ENCODE results near the gene RPS4Y1. TPM values are rescaled to one million over a fixed set of nuclear protein-coding genes. Genes with fewer than 3 reads are reported as not detected.
"Not testable (repeated sequence)": the region's sequence is repeated elsewhere in the genome, so short reads cannot be mapped to it uniquely, and the experiment has no call there.

The RPS4Y1 gene
- polyA plus RNA-seq (ENCODE audit: insufficient read depth in 1 of 5, insufficient read length in 5 of 5, low replicate concordance in 1 of 5), result 100 to 1,000 TPM in 2 of 5 donors, 10 to 100 TPM in 1, 1 to 10 TPM in 2; 1.9 to 747 (median 26.4) TPM
- long read RNA-seq, donor 1, transcript RPS4Y1-201 (7 exons, 1,305 nt), result major isoform, 356 of 701 reads
- long read RNA-seq, donor 1, transcript RPS4Y1-203 (3 exons, 998 nt), result minor isoform, 67 of 701 reads
- long read RNA-seq, donor 1, partial matches to known transcripts, result 270 of 701 reads
- long read RNA-seq, donor 1, other reads (novel, unspliced or antisense), result 7 of 701 reads
- long read RNA-seq, donor 2, transcript RPS4Y1-201 (7 exons, 1,305 nt), result major isoform, 227 of 370 reads
- long read RNA-seq, donor 2, transcript RPS4Y1-203 (3 exons, 998 nt), result minor isoform, 16 of 370 reads
- long read RNA-seq, donor 2, partial matches to known transcripts, result 127 of 370 reads
- long read RNA-seq, donor 2, other reads (novel, unspliced or antisense), result 0 of 370 reads
- long read RNA-seq, donor 3, result 0 reads
- long read RNA-seq, donor 4, partial matches to known transcripts, result 0 of 1 reads
- long read RNA-seq, donor 4, other reads (novel, unspliced or antisense), result 0 of 1 reads
- long read RNA-seq, donor 5, transcript RPS4Y1-203 (3 exons, 998 nt), result minor isoform, 31 of 792 reads
- long read RNA-seq, donor 5, transcript RPS4Y1-201 (7 exons, 1,305 nt), result major isoform, 471 of 792 reads
- long read RNA-seq, donor 5, partial matches to known transcripts, result 277 of 792 reads
- long read RNA-seq, donor 5, other reads (novel, unspliced or antisense), result 10 of 792 reads
- long read RNA-seq, donor 6, result 0 reads
- long read RNA-seq, donor 7, result 0 reads
- long read RNA-seq, donor 8, result 0 reads

- no peak for DNase-seq
Measured at GRCh38 chrY:2841471-2841893, at the start of gene RPS4Y1. TSS of gene RPS4Y1 (plus strand) at chrY:2841602. CDS start at chrY:2841625, 23 bp downstream.

GRCh38 chrY:2796977-2797523, 44.4 kb upstream of the RPS4Y1 start:
- DNase-seq, result no peak

GRCh38 chrY:2797991-2798390, 43.4 kb upstream of the RPS4Y1 start:
- DNase-seq, result no peak

GRCh38 chrY:2800246-2800645, 41.2 kb upstream of the RPS4Y1 start:
- DNase-seq, result no peak

- not testable (repeated sequence) for DNase-seq
Measured at GRCh38 chrY:2817146-2817896, 24.1 kb upstream of the RPS4Y1 start.

- no peak for DNase-seq
Measured at GRCh38 chrY:2824471-2824870, 16.9 kb upstream of the RPS4Y1 start.

GRCh38 chrY:2828497-2828896, 12.9 kb upstream of the RPS4Y1 start:
- DNase-seq, result no peak

- DNase-seq, result no peak
Measured at GRCh38 chrY:2835230-2835629, 6.2 kb upstream of the RPS4Y1 start.

GRCh38 chrY:2837078-2837477, 4.3 kb upstream of the RPS4Y1 start:
- no peak for DNase-seq

GRCh38 chrY:2837932-2838331, 3.5 kb upstream of the RPS4Y1 start:
- no peak for DNase-seq

- DNase-seq, result no peak
Measured at GRCh38 chrY:2846791-2847190, 5.4 kb downstream of the RPS4Y1 start.

- no peak for DNase-seq
Measured at GRCh38 chrY:2848384-2848783, 7.0 kb downstream of the RPS4Y1 start.

GRCh38 chrY:2849368-2849767, 8.0 kb downstream of the RPS4Y1 start:
- DNase-seq, result no peak

GRCh38 chrY:2854145-2854774, 12.9 kb downstream of the RPS4Y1 start:
- no peak for DNase-seq

- DNase-seq, result no peak
Measured at GRCh38 chrY:2857068-2857467, 15.7 kb downstream of the RPS4Y1 start.

GRCh38 chrY:2857686-2858085, 16.3 kb downstream of the RPS4Y1 start:
- DNase-seq, result no peak

- no peak for DNase-seq
Measured at GRCh38 chrY:2859782-2860181, 18.4 kb downstream of the RPS4Y1 start.

GRCh38 chrY:2860511-2860910, 19.1 kb downstream of the RPS4Y1 start:
- no peak for DNase-seq

- DNase-seq, result no peak
Measured at GRCh38 chrY:2866581-2866980, 25.2 kb downstream of the RPS4Y1 start.

GRCh38 chrY:2867469-2867868, 26.1 kb downstream of the RPS4Y1 start:
- DNase-seq, result no peak

- no peak for DNase-seq
Measured at GRCh38 chrY:2868035-2868607, 26.7 kb downstream of the RPS4Y1 start.

Measured in right lung (tissue), 10 donors.